ENCODE data around the gene TMEM131. TPM values are rescaled to one million over a fixed set of nuclear protein-coding genes. Genes with fewer than 3 reads are reported as not detected.
"Not testable (repeated sequence)": the region's sequence is repeated elsewhere in the genome, so short reads cannot be mapped to it uniquely, and the experiment has no call there.

TMEM131 gene
- total and polyA plus RNA-seq, 2 donors, result 11.4 to 15.6 TPM

DNA sequence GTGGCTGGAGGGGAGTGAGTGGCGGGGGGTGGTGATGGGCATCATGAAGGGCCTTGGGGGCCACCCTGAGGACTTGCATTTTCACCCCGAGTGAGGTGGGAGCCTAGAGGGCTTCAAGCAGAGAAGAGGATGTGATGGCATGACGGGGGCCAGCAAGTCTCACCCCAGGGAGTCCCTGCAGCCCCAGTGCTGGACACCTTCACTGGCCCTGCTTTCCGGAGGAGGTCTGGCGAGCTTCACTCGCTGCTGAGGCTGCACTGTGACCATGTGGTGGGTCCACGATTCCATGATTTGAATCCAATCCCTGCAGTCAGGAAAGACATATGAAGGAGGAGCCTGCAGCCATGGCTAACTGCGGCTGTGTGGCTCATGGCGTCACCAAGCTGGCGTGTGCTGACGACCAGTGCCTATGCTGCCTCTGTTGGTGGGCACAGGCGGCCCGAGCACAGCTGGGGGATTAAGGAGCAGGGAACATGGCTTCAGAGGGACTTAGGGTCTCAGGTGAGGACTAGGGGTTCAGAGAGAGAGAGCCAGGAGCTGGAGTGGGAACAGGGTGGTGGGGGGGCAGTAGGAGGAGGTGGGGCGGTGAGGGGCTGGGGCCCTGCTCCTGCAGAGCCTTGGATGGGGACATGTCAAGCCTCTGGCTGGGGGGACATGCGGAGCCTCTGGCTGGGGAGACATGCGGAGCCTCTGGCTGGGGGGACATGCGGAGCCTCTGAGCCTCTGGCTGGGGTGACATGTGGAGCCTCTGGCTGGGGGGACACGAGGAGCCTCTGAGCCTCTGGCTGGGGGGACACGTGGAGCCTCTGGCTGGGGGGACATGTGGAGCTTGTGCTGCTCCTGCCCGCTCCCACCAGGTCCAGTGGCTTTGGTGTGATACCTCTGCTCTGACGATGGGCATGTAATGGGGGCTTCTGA, 278.8 kb downstream of the TMEM131 start:
- H3K27me3 ChIP-seq (ENCODE audit: control insufficient read depth in 2 of 2, insufficient read depth in 1 of 2, low read length in 1 of 2), result no peaks in the 10 kb centered on the region
- DNase-seq (ENCODE audit: low read depth in 6 of 9, low spot score in 9 of 9), result no peak
- peaks cover 61 to 78% of the 10 kb centered on the region in 2 donors for H3K4me1 ChIP-seq (ENCODE audit: control insufficient read depth in 2 of 2, insufficient read depth in 2 of 2, low read length in 2 of 2)
- WGBS, result 89% methylated on average over 21 of the region's 21 CpGs
- peak overlapping the region; percentile 46 to 91 for H3K27ac ChIP-seq (ENCODE audit: low read depth in 1 of 2, low read length in 1 of 2)
- peak overlapping the region in 1 of 2 donors; percentile 33 for H3K4me3 ChIP-seq (ENCODE audit: low read length in 2 of 2)
- no peaks in the 10 kb centered on the region for H3K9me3 ChIP-seq (ENCODE audit: control insufficient read depth in 2 of 2, insufficient read depth in 1 of 2, low read length in 1 of 2)
- peaks cover 42 to 53% of the 10 kb centered on the region in 2 donors for H3K36me3 ChIP-seq (ENCODE audit: control insufficient read depth in 2 of 2, insufficient read depth in 2 of 2, low read length in 1 of 2)

DNA sequence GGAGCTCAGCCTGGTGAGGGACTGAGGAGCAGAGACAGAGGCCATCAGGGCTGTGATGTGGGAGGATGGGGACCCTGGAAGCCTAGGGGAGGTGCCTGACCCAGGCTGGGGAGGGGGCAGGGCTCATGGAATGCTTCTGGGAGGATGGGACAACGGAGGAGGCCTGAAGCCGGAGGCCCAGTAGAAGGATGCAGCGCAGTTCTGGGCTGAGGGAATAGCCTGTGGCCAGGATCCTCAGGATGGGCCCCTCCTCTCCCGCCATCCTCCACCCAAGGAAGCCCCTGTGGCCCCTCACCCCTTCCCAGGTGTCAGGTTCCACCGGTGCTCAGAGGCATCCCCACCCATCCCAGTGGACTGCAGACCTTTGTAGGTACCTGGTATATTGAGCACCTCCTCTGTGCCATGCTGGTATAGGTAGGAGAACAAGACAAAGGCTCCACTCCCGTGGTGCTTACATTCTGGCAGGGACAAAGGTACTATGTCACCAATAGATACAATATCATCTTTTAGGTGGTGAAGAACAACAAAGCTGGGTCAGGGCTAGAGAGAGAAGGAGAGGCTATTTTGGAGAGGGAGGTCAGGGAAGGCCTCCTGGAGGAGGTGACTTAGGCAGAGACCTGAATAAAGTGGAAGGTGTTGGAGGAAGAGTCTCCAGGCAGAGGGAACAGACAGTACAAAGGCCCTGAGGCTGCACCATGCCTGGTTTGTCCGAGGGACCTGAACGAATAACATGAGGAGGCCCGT, 279.6 kb downstream of the TMEM131 start:
- Histone ChIP-seq H3K4me1 (ENCODE audit: control insufficient read depth in 2 of 2, insufficient read depth in 2 of 2, low read length in 2 of 2) (peaks cover 68 to 86% of the 10 kb centered on the region in 2 donors), H3K4me3 (ENCODE audit: low read length in 2 of 2) (peak overlapping the region; percentile 18 to 64), H3K36me3 (ENCODE audit: control insufficient read depth in 2 of 2, insufficient read depth in 2 of 2, low read length in 1 of 2) (peaks cover 42 to 51% of the 10 kb centered on the region in 2 donors), H3K27me3 (ENCODE audit: control insufficient read depth in 2 of 2, insufficient read depth in 1 of 2, low read length in 1 of 2) (no peaks in the 10 kb centered on the region), H3K27ac (ENCODE audit: low read depth in 1 of 2, low read length in 1 of 2) (peak overlapping the region in 1 of 2 donors; percentile 7), H3K9me3 (ENCODE audit: control insufficient read depth in 2 of 2, insufficient read depth in 1 of 2, low read length in 1 of 2) (no peaks in the 10 kb centered on the region)
- 90% methylated on average over 9 of the region's 9 CpGs for WGBS
- DNase-seq (ENCODE audit: low read depth in 6 of 9, low spot score in 9 of 9), result no peak

GRCh38 chr2:97714950-97715652, 280.6 kb downstream of the TMEM131 start:
- 90% methylated on average over 13 of the region's 13 CpGs for WGBS
- Histone ChIP-seq H3K27me3 (ENCODE audit: control insufficient read depth in 2 of 2, insufficient read depth in 1 of 2, low read length in 1 of 2) (no peaks in the 10 kb centered on the region), H3K9me3 (ENCODE audit: control insufficient read depth in 2 of 2, insufficient read depth in 1 of 2, low read length in 1 of 2) (no peaks in the 10 kb centered on the region), H3K4me3 (ENCODE audit: low read length in 2 of 2) (peak overlapping the region; percentile 64 to 82), H3K36me3 (ENCODE audit: control insufficient read depth in 2 of 2, insufficient read depth in 2 of 2, low read length in 1 of 2) (peaks cover 36 to 43% of the 10 kb centered on the region in 2 donors), H3K4me1 (ENCODE audit: control insufficient read depth in 2 of 2, insufficient read depth in 2 of 2, low read length in 2 of 2) (peaks cover 70 to 89% of the 10 kb centered on the region in 2 donors), H3K27ac (ENCODE audit: low read depth in 1 of 2, low read length in 1 of 2) (peak overlapping the region; percentile 85 to 92)
- DNase-seq (ENCODE audit: low read depth in 6 of 9, low spot score in 9 of 9), result no peak

DNA sequence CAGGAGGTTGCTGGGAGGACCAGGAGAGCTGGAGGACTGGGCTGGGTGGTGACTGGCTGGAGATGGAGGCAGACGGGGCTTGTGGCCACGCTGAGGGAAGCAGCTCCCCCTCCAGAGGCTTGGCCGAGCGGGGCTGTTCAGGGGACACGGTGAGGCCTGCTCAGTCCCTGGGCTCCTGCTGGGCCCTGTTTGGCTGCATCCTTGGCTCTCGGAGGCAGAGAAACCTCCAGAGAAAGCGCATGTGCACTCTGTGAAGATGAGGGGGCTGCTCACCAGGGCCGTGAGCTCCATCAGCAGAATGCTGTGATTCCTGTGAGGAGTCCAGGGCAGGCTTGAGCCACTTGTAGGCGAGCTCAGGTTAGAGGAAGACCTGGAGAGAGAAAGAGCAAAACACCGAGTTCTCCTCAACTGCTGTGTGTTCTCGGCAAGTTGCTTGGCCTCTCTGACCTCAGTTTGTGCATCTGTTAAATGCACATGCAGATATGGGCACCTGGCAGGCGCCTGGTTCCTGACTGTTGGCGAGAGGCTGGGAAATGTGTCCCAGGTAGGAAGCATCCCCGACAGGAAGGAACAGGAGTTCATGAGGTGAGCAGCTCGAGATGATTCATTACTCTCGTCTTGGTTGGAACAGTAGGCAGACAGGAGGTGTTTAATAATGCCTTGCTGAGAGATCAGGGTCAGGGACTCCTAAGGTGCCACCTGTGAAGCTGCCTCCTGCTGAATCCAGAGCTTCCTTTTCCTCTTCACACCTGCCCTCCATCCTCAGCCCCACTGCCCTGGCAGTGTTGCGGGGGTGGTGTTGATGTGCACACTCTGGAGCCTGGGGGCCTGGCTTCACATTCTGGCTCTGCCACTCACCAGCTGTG, 281.4 kb downstream of the TMEM131 start:
- Histone ChIP-seq H3K27me3 (ENCODE audit: control insufficient read depth in 2 of 2, insufficient read depth in 1 of 2, low read length in 1 of 2) (no peaks in the 10 kb centered on the region), H3K9me3 (ENCODE audit: control insufficient read depth in 2 of 2, insufficient read depth in 1 of 2, low read length in 1 of 2) (no peaks in the 10 kb centered on the region), H3K36me3 (ENCODE audit: control insufficient read depth in 2 of 2, insufficient read depth in 2 of 2, low read length in 1 of 2) (peaks cover 32 to 38% of the 10 kb centered on the region in 2 donors), H3K27ac (ENCODE audit: low read depth in 1 of 2, low read length in 1 of 2) (peak overlapping the region; percentile 85 to 92), H3K4me1 (ENCODE audit: control insufficient read depth in 2 of 2, insufficient read depth in 2 of 2, low read length in 2 of 2) (peaks cover 66 to 86% of the 10 kb centered on the region in 2 donors), H3K4me3 (ENCODE audit: low read length in 2 of 2) (peak overlapping the region; percentile 64 to 82)
- WGBS, result 37% methylated on average over 17 of the region's 17 CpGs
- DNase-seq (ENCODE audit: low read depth in 6 of 9, low spot score in 9 of 9), result peak in 1 of 9 donors; percentile 28

DNA sequence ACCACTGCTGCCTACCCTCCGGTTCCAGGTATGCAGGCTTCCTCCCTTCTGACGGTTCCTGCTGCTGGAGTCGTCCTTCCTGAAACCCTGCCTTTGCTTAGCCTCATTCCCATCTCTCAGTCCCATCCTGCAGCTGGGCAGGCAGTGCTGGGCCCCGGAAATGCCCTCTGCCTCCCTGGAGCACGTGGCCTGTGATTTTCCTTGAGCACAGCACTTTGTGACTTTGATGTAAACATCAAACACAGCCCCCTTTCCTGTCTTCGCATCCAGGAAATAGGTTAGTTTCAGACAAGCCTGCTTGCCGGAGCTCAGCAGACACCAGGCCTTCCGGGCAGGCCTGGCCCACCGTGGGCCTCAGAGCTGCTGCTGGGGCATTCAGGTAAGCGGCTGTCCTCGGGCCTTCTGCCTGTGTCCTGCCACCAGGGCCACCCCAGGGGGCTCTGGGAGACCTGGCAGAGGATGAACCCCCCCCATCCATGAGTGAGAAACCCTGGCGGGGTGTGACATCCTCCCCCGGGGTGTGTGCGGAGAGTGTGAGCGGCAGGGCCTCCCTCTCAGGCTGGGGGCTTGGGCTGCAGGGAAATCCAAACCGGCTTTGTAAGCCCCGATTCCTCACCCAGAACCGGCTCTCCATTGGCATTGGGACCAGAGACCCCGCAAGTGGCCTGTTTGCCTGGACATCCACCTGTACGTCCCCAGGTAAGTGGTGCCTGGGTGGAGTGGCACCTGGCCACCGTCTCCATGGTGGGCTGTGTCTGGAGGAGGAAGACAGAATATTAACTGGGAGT, 282.3 kb downstream of the TMEM131 start, which contains the start of gene ZAP70:
ZAP70 (plus strand) TSS at position 281 of the 788 bp plus-strand sequence. CDS start 10,461 bp downstream, outside the sequence.
- WGBS, result 23% methylated on average over 21 of the region's 21 CpGs

GRCh38 chr2:97712693-97713295, 283.0 kb downstream of the TMEM131 start:
- 46% methylated on average over 11 of the region's 11 CpGs for WGBS
- no peak for DNase-seq (ENCODE audit: low read depth in 6 of 9, low spot score in 9 of 9)

More for the DNA sequence above, 282.3 kb downstream of the TMEM131 start, which contains the start of gene ZAP70:
- H3K27ac ChIP-seq (ENCODE audit: low read depth in 1 of 2, low read length in 1 of 2), result peak within 1 kb of the TSS; percentile 85 to 92
- peaks cover 63 to 78% of the 10 kb centered on the region in 2 donors for H3K4me1 ChIP-seq (ENCODE audit: control insufficient read depth in 2 of 2, insufficient read depth in 2 of 2, low read length in 2 of 2)
- peak; percentile 70 to 92 (median 81) for DNase-seq (ENCODE audit: low read depth in 6 of 9, low spot score in 9 of 9)
- peak within 1 kb of the TSS; percentile 64 to 82 for H3K4me3 ChIP-seq (ENCODE audit: low read length in 2 of 2)
- no peaks in the 10 kb centered on the region for H3K9me3 ChIP-seq (ENCODE audit: control insufficient read depth in 2 of 2, insufficient read depth in 1 of 2, low read length in 1 of 2)
- H3K27me3 ChIP-seq (ENCODE audit: control insufficient read depth in 2 of 2, insufficient read depth in 1 of 2, low read length in 1 of 2), result no peaks in the 10 kb centered on the region
- H3K36me3 ChIP-seq (ENCODE audit: control insufficient read depth in 2 of 2, insufficient read depth in 2 of 2, low read length in 1 of 2), result peaks cover 32 to 35% of the 10 kb centered on the region in 2 donors

GRCh38 chr2:97712175-97712574, 283.6 kb downstream of the TMEM131 start:
- H3K4me1 ChIP-seq (ENCODE audit: control insufficient read depth in 2 of 2, insufficient read depth in 2 of 2, low read length in 2 of 2), result peaks cover 54 to 72% of the 10 kb centered on the region in 2 donors
- H3K36me3 ChIP-seq (ENCODE audit: control insufficient read depth in 2 of 2, insufficient read depth in 2 of 2, low read length in 1 of 2), result peaks cover 24 to 29% of the 10 kb centered on the region in 2 donors
- WGBS, result 96% methylated on average over 9 of the region's 9 CpGs
- H3K9me3 ChIP-seq (ENCODE audit: control insufficient read depth in 2 of 2, insufficient read depth in 1 of 2, low read length in 1 of 2); DNase-seq (ENCODE audit: low read depth in 6 of 9, low spot score in 9 of 9); H3K4me3 ChIP-seq (ENCODE audit: low read length in 2 of 2); H3K27me3 ChIP-seq (ENCODE audit: control insufficient read depth in 2 of 2, insufficient read depth in 1 of 2, low read length in 1 of 2): not testable (repeated sequence)
- H3K27ac ChIP-seq (ENCODE audit: low read depth in 1 of 2, low read length in 1 of 2), result peak overlapping the region; percentile 85 to 92

More at GRCh38 chr2:97712693-97713295, 283.0 kb downstream of the TMEM131 start:
- Histone ChIP-seq H3K4me1 (ENCODE audit: control insufficient read depth in 2 of 2, insufficient read depth in 2 of 2, low read length in 2 of 2) (peaks cover 60 to 78% of the 10 kb centered on the region in 2 donors), H3K9me3 (ENCODE audit: control insufficient read depth in 2 of 2, insufficient read depth in 1 of 2, low read length in 1 of 2) (no peaks in the 10 kb centered on the region), H3K36me3 (ENCODE audit: control insufficient read depth in 2 of 2, insufficient read depth in 2 of 2, low read length in 1 of 2) (peaks cover 28 to 29% of the 10 kb centered on the region in 2 donors), H3K27ac (ENCODE audit: low read depth in 1 of 2, low read length in 1 of 2) (peak overlapping the region; percentile 85 to 92), H3K4me3 (ENCODE audit: low read length in 2 of 2) (peak overlapping the region; percentile 64 to 82), H3K27me3 (ENCODE audit: control insufficient read depth in 2 of 2, insufficient read depth in 1 of 2, low read length in 1 of 2) (no peaks in the 10 kb centered on the region)

All from thymus (tissue), 11 donors.